H9 (cell line): Measurements from ENCODE around the gene RTL9. TPM values are rescaled to one million over a fixed set of nuclear protein-coding genes. Genes with fewer than 3 reads are reported as not detected.
"Not testable (repeated sequence)": the region's sequence is repeated elsewhere in the genome, so short reads cannot be mapped to it uniquely, and the experiment has no call there.

ENCODE experiments used
- DNase-seq: peaks from one replicate; pipeline ENCODE4 v3.0.0-alpha.2; 2017
- H2AFZ ChIP-seq: one replicate; pipeline ENCODE4 v1.6.1; 2013; ENCODE audit warnings: mild to moderate bottlenecking, low read length, control low read depth, moderate library complexity
- H2AK5ac ChIP-seq: 2 replicates; pipeline ENCODE4 v1.6.1; 2013; ENCODE audit warnings: low read length, control low read depth, mixed read lengths; ENCODE audit not compliant: insufficient read length
- H2BK120ac ChIP-seq: one replicate; pipeline ENCODE4 v1.6.1; 2013; ENCODE audit warnings: low read depth, mild to moderate bottlenecking, low read length, control low read depth, inconsistent platforms; ENCODE audit not compliant: poor library complexity, severe bottlenecking
- H2BK12ac ChIP-seq: 2 replicates; pipeline ENCODE4 v1.6.1; 2013; ENCODE audit warnings: low read length, control low read depth, mixed read lengths, low read depth; ENCODE audit not compliant: insufficient read length
- H2BK15ac ChIP-seq: 2 replicates; pipeline ENCODE4 v1.6.1; 2013; ENCODE audit warnings: low read depth, low read length, control low read depth
- H2BK20ac ChIP-seq: one replicate; pipeline ENCODE4 v1.6.1; 2013; ENCODE audit warnings: low read depth, mild to moderate bottlenecking, low read length, control low read depth, inconsistent platforms; ENCODE audit not compliant: poor library complexity, severe bottlenecking
- H2BK5ac ChIP-seq: 2 replicates; pipeline ENCODE4 v1.6.1; 2013; ENCODE audit warnings: low read length, control low read depth, mixed read lengths; ENCODE audit not compliant: insufficient read length
- H3K14ac ChIP-seq: 2 replicates; pipeline ENCODE4 v1.6.1; 2013; ENCODE audit warnings: low read length, control low read depth; ENCODE audit not compliant: insufficient read depth
- H3K18ac ChIP-seq: 2 replicates; pipeline ENCODE4 v1.6.1; 2013; ENCODE audit warnings: low read depth, mild to moderate bottlenecking, mixed read lengths, low read length, control low read depth; ENCODE audit not compliant: insufficient read length
- H3K23ac ChIP-seq: 2 replicates; pipeline ENCODE4 v1.6.1; 2013; ENCODE audit warnings: low read length, control low read depth, mixed read lengths, low read depth; ENCODE audit not compliant: insufficient read length
- H3K23me2 ChIP-seq: 2 replicates; pipeline ENCODE4 v1.6.1; 2013; ENCODE audit warnings: low read depth, mild to moderate bottlenecking, mixed read lengths, low read length, control low read depth; ENCODE audit not compliant: insufficient read length, poor library complexity, severe bottlenecking
- H3K27ac ChIP-seq: 2 replicates; pipeline ENCODE4 v1.5.1; 2013; ENCODE audit warnings: low read length, control low read depth, mixed read lengths, low read depth; ENCODE audit not compliant: insufficient read length
- H3K27me3 ChIP-seq: 2 replicates; pipeline ENCODE4 v1.6.1; 2013; ENCODE audit warnings: low read length, control low read depth, inconsistent platforms; ENCODE audit not compliant: insufficient read depth
- H3K4ac ChIP-seq: 2 replicates; pipeline ENCODE4 v1.6.1; 2013; ENCODE audit warnings: low read depth, mild to moderate bottlenecking, control low read depth, inconsistent platforms, low read length, moderate library complexity
- H3K4me1 ChIP-seq: 2 replicates; pipeline ENCODE4 v1.6.1; 2013; ENCODE audit warnings: low read length, control low read depth, inconsistent platforms; ENCODE audit not compliant: insufficient read depth
- H3K4me2 ChIP-seq: 2 replicates; pipeline ENCODE4 v1.6.1; 2013; ENCODE audit warnings: low read length, control low read depth, mixed read lengths; ENCODE audit not compliant: insufficient read length, insufficient read depth
- H3K56ac ChIP-seq: 2 replicates; pipeline ENCODE4 v1.6.1; 2013; ENCODE audit warnings: low read depth, mild to moderate bottlenecking, mixed read lengths, low read length, control low read depth; ENCODE audit not compliant: insufficient read length
- H3K79me1 ChIP-seq: 2 replicates; pipeline ENCODE4 v1.6.1; 2013; ENCODE audit warnings: low read depth, mild to moderate bottlenecking, moderate library complexity, low read length, control low read depth, inconsistent platforms; ENCODE audit not compliant: insufficient read depth, poor library complexity, severe bottlenecking
- H3K79me2 ChIP-seq: 2 replicates; pipeline ENCODE4 v1.6.1; 2013; ENCODE audit warnings: low read length, control low read depth, inconsistent platforms; ENCODE audit not compliant: insufficient read depth
- H3K9ac ChIP-seq: 2 replicates; pipeline ENCODE4 v1.6.1; 2013; ENCODE audit warnings: low read length, control low read depth, mixed read lengths; ENCODE audit not compliant: insufficient read length; ENCODE audit errors: extremely low read depth
- H3K9me3 ChIP-seq: one replicate; pipeline ENCODE4 v1.6.1; 2013; ENCODE audit warnings: low read depth, low read length, inconsistent platforms; ENCODE audit not compliant: control insufficient read depth
- H3T11ph ChIP-seq: one replicate; pipeline ENCODE4 v1.6.1; 2013; ENCODE audit warnings: mild to moderate bottlenecking, low read length, control low read depth, inconsistent platforms
- H4K20me1 ChIP-seq: one replicate; pipeline ENCODE4 v1.6.1; 2013; ENCODE audit not compliant: control insufficient read depth, insufficient read length, insufficient read depth
- H4K5ac ChIP-seq: 2 replicates; pipeline ENCODE4 v1.6.1; 2013; ENCODE audit warnings: low read depth, mild to moderate bottlenecking, mixed read lengths, low read length, control low read depth; ENCODE audit not compliant: insufficient read length
- H4K8ac ChIP-seq: replicated peaks from 2 replicates; pipeline ENCODE4 v1.6.1; 2013; ENCODE audit warnings: low read length, control low read depth, mixed read lengths, low read depth; ENCODE audit not compliant: insufficient read length
- H4K91ac ChIP-seq: 2 replicates; pipeline ENCODE4 v1.6.1; 2013; ENCODE audit warnings: low read depth, mild to moderate bottlenecking, moderate library complexity, mixed read lengths, low read length, control low read depth; ENCODE audit not compliant: insufficient read length
- H3K27ac Mint-ChIP-seq, 3 experiments: 2 replicates in 2 of 3; 3 replicates in 1 of 3; pipeline ENCODE4 v1.8.0; 2020 to 2021; ENCODE audit warnings: mixed read lengths in 3 of 3, mild to moderate bottlenecking in 1 of 3, moderate library complexity in 1 of 3
- H3K27me3 Mint-ChIP-seq: 2 replicates; pipeline ENCODE4 v1.8.0; 2021; ENCODE audit warnings: low read depth, mild to moderate bottlenecking, moderate library complexity, mixed read lengths
- H3K36me3 Mint-ChIP-seq, 3 experiments: 2 replicates in 2 of 3; 3 replicates in 1 of 3; pipeline ENCODE4 v1.8.0; 2020 to 2021; ENCODE audit warnings: low read depth in 3 of 3, mixed read lengths in 3 of 3; ENCODE audit not compliant: insufficient read depth in 1 of 3
- H3K4me1 Mint-ChIP-seq, 2 experiments: 2 replicates each; pipeline ENCODE4 v1.8.0; 2020; ENCODE audit warnings: mixed read lengths in 2 of 2
- H3K4me3 Mint-ChIP-seq, 2 experiments: 2 replicates in 1 of 2; 3 replicates in 1 of 2; pipeline ENCODE4 v1.8.0; 2020 to 2021; ENCODE audit warnings: mild to moderate bottlenecking in 2 of 2, mixed read lengths in 2 of 2, moderate library complexity in 1 of 2
- H3K9me3 Mint-ChIP-seq, 2 experiments: 2 replicates in 1 of 2; 3 replicates in 1 of 2; pipeline ENCODE4 v1.8.0; 2020; ENCODE audit warnings: mild to moderate bottlenecking in 2 of 2, mixed read lengths in 2 of 2, moderate library complexity in 1 of 2
- CTCF ChIP-seq: fragments of 200-600 bp; sonication (generic); conservative IDR thresholded peaks from 3 replicates; pipeline ENCODE4 v1.8.0; 2021; ENCODE audit warnings: antibody characterized with exemption, mild to moderate bottlenecking
- WGBS: extraction: QIAGEN DNeasy Blood & Tissue Kit; methylation state at CpG from one replicate; pipeline ENCODE4 v1.1.7; 2013; ENCODE audit warnings: missing lambda C conversion rate, low lambda C conversion rate, mixed read lengths; ENCODE audit not compliant: insufficient read length; ENCODE audit errors: extremely low coverage; 5-methylcytosine and 5-hydroxymethylcytosine counted together
- total RNA-seq: library from RNA; stranded (reverse); gene quantifications from 2 replicates; pipeline ENCODE4 v1.2.1, GENCODE V29; 2021

The RTL9 gene
- total RNA-seq, 1 experiment from 2014 or later, result 0.13 TPM

- Histone ChIP-seq H2AK5ac (no peak overlapping the region), H3K27me3 (no peaks in the 10 kb centered on the region), H3K14ac (no peak overlapping the region), H3K4me2 (no peak overlapping the region), H3K4ac (no peak overlapping the region), H3K79me2 (no peaks in the 10 kb centered on the region), H4K8ac (no peak overlapping the region), H4K5ac (no peak overlapping the region), H4K20me1 (no peaks in the 10 kb centered on the region), H2AFZ (no peak overlapping the region), H2BK15ac (no peak overlapping the region), H3K79me1 (no peaks in the 10 kb centered on the region), H2BK12ac (no peak overlapping the region), H3T11ph (no peak overlapping the region), H3K23me2 (no peaks in the 10 kb centered on the region), H2BK20ac (no peak overlapping the region), H3K23ac (no peak overlapping the region), H2BK120ac (no peak overlapping the region), H3K9me3 (no peaks in the 10 kb centered on the region), H3K9ac (no peak overlapping the region), H3K18ac (no peak overlapping the region), H3K56ac (no peak overlapping the region), H2BK5ac (no peak overlapping the region), H3K27ac (no peak overlapping the region), H3K4me1 (no peaks in the 10 kb centered on the region; the same call in 1 of the 2 replicates), H4K91ac (no peak overlapping the region)
- Mint-ChIP-seq H3K36me3 (no peaks in the 10 kb centered on the region), H3K27ac (no peak overlapping the region), H3K4me1 (peaks cover 6 to 9% of the 10 kb centered on the region in 2 experiments), H3K9me3 (peaks cover 3 to 6% of the 10 kb centered on the region in 2 experiments; a peak in 1 of 5 replicates), H3K27me3 (no peaks in the 10 kb centered on the region), H3K4me3 (no peak overlapping the region)
- no peak for TF ChIP-seq CTCF
- no peak for DNase-seq
- WGBS, result no CpG with 5 or more reads among the region's 1 CpG
These were observed 31.3 kb upstream of the RTL9 start for GRCh38 chrX:110327336-110327735.

- H3K56ac ChIP-seq, H4K91ac ChIP-seq, H3K9me3 Mint-ChIP-seq, H3K9ac ChIP-seq, H2AK5ac ChIP-seq, H3T11ph ChIP-seq, H3K4me1 ChIP-seq, H4K20me1 ChIP-seq, H3K27me3 Mint-ChIP-seq, H2AFZ ChIP-seq, H4K5ac ChIP-seq, H3K4ac ChIP-seq, H2BK12ac ChIP-seq, H2BK5ac ChIP-seq, H3K27me3 ChIP-seq, H3K79me1 ChIP-seq, H3K79me2 ChIP-seq, H3K4me1 Mint-ChIP-seq, H3K23ac ChIP-seq, H2BK15ac ChIP-seq, DNase-seq, H2BK120ac ChIP-seq, H3K27ac ChIP-seq, H3K27ac Mint-ChIP-seq, H3K4me3 Mint-ChIP-seq, H2BK20ac ChIP-seq, H3K23me2 ChIP-seq, H3K14ac ChIP-seq, H3K18ac ChIP-seq, H3K9me3 ChIP-seq, H4K8ac ChIP-seq, H3K4me2 ChIP-seq, H3K36me3 Mint-ChIP-seq: not testable (repeated sequence)
- WGBS, result no CpG with 5 or more reads among the region's 1 CpG
These were observed 30.0 kb upstream of the RTL9 start for GRCh38 chrX:110328613-110329012.
